HG02610 (cell line): ENCODE results near the gene RUVBL1.
A peak's percentile ranks its signal among the peaks of the same experiment; 100 is the strongest.
"Not testable (repeated sequence)": the region's sequence is repeated elsewhere in the genome, so short reads cannot be mapped to it uniquely, and the experiment has no call there.

Experiments used
- ATAC-seq: cut with Tn5 transposase; IDR thresholded peaks from one replicate; pipeline ENCODE4 v1.9.1; 2021; ENCODE audit warnings: mild to moderate bottlenecking, moderate library complexity; ENCODE audit not compliant: unreplicated experiment

The RUVBL1 gene

DNA sequence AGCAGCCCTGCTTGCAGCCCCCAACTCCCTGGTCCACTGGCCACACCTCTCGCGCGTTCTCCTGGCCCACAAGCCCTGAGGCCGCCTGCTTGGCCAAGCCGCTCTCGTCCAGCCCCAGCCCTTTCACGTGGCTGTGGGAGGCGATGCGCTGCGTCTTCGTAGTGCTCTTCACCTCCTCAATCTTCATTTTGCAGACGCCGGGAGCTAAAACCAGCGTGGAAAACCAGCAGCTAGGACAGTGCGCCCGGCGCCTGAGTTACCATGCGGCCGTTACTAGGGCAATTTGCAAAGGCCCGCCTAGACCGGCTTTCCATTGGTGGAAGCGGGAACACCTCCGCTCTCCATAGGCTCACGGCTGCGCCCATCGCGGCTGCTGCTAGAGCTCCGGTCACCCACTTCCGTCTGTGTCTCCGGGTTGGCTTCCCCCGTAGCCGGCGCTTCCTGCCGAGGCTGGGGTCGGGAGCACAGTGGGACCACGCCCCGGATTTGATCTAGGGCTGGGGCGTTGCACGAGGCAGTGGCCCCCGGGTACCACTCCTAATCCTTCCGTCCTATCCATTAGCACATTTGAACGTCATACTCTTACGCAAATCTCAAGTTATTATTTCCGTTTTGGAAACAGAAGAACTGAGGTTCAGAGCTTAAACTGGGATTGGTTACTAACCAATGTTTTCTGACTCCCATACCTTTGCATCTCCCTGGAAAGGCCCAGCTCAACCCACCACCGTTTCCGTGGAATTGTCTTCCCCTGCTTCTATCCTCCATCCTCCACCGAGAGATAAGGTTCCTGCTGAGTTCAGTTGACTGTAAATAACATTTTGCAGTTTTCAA lies at the start of gene RUVBL1:
TSS of gene RUVBL1 (minus strand) at position 275 of the 831 bp plus-strand sequence. CDS start at position 187, 88 bp downstream.
- peak; percentile 99 for ATAC-seq

DNA sequence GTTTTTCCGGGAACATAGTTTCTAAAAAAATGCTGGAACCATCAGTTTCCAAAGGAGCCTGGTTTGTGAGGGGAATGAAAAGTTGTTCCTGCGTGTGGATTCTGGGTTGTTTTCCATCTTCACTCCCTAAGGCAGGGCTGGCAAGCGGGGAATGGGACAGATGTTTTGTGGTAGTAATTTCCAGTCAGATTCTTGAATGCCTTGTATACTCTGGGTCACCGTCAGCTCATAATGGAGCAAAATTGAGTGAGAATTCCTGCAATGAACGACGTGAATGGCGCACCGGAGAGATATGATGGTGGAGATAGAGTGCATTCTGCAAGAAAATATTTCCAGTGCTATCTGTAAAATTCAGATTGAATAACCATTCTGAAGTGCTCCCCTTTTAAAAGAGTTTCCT lies 49.6 kb upstream of the RUVBL1 start:
- ATAC-seq: no peak

DNA sequence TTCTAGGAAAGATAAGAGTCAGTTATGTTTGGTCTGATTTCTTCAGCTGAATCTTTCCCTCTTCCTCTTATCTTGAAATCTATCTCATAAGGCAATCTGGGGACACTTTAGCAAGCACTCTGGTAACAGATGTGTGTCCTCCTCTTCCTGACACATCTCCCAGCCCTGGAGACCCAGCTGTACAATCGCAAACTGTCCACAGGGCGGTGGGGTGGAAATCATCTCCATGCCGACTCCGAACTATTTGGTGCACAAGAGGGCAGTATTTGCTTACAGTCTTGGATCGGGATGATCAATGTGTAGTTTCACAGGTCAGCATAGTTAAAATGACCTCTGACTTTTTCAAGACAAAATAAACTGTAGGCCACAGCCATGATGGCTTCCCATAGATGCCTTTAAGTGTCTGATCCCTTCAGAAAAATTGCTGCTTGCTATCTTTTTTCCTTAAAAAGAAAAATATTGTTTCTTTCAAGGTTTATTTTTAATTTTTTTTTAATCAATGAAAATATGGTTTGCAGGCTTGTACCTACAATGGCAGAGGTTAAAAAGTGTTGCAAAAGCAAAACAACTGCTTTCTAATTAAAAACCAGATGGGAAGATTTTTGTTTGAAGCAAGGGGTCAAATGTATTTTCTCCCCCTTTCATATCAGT lies 47.4 kb upstream of the RUVBL1 start:
- ATAC-seq: no peak

DNA sequence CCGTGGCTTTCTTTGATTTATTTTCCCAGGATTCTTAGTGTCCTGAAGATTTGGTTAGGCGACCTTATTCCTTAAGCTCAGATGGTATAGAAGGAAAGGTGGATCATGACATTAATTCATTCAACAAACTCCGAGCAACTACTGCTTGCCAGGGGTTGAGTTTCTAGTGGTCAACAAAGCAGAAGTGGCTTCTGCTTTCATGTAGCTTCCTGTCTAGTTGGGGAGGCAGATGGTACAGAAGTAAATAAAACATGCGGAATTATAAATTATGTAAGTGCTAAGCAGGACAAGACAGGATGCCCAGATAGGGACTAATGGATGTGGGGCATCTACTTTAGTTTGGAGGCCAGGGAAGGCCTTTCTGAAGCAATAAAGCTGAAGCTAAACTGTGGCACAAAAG lies 45.2 kb upstream of the RUVBL1 start:
- no peak for ATAC-seq

DNA sequence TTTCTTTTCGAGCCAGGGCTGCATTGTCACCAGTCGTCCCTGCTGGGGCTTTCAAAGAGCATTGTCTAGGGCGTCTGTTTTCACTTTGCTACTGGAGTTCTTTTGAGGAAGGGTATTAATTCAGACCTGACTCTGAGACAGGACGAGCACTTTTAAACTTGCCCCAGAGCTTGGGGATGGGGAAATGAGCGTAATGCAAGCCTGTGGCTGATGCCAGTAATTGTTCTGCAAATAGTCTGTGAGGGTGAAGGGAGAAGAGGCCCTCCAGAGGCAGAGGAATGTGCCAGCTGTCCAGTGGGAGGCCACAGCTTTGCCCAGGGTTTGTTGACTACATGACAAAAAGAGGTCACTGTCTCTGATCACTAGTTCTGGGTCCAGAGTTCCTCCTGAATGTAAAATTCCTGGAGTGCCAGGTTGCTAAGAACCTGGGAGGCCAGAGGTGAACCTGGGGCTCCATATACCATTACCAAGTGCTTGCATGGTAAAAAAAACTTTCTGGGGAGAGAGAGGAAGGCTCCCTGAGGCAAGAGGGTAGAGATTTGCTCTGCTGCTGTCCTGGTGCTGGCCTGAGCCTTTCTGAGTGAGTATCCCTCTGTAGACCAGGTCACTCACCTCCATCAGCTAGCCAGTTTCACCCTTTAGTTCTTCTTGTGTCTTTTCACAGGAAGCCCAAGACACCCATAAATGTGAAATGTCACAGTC lies 44.5 kb upstream of the RUVBL1 start:
- ATAC-seq: no peak

DNA sequence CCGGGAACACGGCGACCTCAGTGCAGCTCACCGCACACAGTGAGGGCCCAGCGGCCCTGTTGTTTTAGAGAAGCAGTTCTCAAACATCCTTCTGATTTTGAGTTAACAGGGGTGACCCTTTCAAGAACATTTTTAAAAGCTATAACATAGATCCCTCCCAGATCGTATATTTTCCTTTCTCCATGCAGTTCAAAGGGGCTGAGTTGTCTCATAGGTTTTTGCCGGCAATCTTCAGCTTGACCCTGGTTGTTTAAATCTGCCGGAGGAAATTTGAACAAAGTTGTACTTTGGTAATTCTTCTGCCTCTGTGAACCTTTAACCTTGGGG lies 44.0 kb upstream of the RUVBL1 start:
- no peak for ATAC-seq

DNA sequence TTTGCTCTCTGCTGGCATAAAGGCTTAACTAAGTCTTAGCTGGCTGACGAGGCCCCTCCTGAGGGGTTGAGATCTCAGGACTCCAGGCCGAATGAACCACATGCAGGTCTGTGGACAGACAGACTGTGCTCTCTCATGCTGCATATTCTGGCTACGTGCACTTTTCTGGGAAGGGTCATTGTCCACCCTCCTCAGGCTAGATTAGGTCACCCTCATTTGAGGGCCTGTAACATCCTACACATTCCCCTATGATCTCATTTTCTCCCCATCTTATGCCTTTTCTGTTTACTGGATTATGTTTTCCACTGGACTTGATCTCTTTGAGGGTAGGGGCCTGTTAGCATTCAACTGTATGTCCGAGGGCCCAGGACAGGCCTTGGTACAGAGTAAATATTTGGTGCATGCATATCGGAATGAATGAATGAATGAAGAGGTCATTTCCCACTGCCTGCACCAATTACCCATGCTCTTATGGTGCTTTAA lies 43.4 kb upstream of the RUVBL1 start:
- ATAC-seq: no peak

DNA sequence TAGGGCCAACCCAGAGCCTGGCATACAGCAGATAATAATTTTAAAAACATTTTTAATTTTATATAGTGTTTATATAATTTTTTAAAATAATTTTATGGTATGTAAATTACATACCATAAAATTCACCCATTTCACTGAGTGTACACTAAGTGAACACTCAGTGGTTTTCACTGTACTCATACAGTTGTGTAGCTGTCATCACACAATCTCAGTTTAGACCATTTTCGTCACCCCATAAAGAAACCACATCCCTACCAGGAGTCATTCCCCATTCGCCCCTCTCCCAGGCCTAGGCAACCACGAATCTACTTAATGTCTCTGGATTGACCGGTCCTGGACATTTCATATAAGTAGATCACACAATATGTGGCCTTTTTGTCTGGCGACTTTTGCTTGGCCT lies 39.8 kb upstream of the RUVBL1 start:
- no peak for ATAC-seq

DNA sequence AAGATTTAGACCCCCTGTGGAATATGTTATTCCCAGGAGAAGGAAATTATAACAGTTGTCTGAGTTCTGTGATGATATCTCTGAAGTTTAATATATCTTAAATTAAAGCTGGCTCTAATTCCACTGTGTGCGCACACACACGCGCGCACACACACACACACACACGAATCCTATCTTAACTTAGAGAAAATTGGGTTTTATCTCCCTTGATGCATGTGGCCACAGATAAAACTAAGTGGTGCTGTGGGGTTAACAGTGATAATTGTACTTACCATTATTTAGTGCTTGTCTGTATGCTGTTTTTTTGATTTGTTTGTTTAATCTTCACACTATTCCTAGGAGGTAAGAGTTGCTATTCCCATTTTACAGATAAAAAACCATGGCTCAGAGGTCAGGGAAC lies 37.0 kb upstream of the RUVBL1 start:
- ATAC-seq: no peak

DNA sequence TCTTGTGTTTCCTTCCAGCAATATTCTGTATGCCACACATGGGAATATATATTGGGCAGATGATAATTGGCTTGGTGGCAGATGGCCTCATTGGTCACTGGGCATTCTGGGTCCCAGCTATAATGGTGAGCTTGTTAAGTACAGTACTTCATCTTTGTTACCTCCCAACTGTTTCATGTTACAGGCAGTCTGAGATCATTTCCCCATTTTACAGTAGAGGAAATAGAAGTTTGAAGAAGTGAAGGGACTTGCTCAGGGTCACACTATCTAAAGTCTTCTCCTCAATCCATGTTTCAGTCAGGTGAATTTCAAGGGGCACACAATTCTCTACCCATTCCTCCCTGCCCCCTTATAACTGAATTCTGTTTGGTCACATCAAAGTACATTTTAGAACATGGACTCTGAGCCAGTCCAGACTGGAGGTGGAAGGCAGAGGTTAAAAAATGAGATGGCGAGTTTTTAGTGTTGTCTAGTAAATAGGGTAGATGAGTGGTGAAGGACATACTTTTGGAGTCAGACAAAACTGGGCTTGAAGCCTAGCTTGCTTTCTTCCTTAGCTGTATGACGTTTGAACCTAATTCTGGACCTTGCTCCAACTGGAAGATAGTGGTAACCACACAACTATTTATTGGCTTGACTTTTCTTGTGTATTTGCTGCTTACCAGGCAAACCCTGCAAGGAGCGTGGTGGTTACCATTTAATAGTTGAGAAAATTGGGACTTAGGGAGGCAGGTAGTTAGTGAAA lies 32.2 kb upstream of the RUVBL1 start:
- ATAC-seq: no peak

DNA sequence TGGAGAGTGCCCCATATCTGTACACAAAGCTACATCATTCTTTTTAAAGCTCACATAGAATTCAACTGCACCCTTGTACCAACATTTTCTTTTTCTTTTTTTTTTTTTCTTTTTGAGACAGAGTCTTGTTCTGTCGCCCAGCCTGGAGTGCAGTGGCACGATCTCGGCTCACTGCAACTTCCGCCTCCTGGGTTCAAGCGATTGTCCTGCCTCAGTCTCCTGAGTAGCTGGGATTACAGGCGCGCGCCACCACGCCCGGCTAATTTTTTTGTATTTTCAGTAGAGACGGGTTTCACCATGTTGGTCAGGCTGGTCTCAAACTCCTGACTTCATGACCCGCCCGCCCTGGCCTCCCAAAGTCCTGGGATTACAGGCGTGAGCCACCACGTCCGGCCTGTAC lies 30.7 kb upstream of the RUVBL1 start:
- ATAC-seq: not testable (repeated sequence)

DNA sequence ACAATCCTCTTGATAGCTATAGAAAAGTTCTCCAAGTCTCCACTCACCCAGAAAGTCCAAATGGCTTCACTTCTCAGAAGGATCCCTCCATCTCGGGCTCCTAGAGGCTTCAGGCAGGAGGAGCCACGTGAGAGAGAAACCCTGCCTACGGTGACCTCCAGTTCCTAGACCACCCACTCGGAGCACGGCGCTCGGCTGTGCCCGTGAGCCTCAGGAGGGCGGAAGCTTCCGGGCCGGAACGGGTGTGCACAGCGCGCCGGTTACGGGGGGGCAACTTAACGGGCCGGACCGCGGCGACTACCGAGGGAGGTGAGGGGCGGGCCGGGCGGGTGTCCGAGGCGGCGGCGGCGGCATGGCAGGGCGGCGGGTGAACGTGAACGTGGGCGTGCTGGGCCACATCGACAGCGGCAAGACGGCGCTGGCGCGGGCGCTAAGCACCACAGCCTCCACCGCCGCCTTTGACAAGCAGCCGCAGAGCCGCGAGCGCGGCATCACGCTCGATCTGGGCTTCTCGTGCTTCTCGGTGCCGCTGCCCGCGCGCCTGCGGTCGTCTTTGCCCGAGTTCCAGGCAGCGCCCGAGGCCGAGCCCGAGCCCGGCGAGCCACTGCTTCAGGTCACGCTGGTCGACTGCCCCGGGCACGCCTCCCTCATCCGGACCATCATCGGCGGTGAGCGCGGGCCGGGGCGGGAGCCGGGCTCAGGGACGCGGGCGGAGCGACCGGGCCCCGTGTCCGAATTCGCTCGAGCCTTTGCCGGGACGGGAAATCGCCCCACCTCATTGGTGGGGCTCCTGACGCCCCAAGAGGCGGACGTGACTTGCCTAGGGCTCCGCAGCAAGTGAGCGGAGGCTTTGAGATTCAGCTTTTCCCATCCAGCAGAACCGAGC lies 29.8 kb upstream of the RUVBL1 start, which contains the start of gene EEFSEC:
TSS of gene EEFSEC (plus strand) at position 326 of the 886 bp plus-strand sequence. CDS start at position 353, 27 bp downstream.
- peak; percentile 87 for ATAC-seq

DNA sequence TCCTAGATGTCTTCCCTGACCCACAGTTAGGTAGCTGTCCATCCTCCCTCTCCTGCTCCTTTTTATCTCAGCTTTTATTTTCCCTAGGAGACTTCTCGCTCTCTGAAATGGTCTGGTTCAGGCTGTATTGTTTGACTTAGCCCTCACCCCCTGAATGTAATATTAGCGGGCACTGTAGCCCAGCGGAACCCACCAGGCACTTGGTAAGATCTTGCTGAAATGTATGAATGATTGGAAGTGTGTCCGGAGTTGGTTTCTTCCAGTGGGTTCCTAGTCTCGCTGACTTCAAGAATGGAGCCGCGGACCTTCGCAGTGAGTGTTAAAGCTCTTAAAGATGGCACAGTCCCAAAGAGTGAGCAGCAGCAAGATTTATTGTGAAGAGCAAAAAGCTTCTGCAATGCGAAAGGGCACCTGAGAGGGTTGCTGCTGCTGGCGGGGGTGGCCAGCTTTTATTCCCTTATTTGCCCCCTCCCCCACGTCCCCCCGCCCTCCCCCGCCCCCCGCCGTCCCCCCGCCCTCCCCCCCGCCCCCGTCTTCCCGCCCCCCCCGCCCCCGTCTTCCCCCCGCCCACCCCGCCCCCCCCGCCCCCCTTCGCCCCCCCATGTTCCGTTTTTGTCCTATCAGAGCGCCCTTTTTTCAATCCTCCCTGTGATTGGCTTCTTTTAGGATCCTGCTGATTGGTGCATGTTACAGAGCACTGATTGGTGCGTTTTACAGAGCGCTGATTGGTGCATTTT lies 29.0 kb upstream of the RUVBL1 start:
- no peak for ATAC-seq

DNA sequence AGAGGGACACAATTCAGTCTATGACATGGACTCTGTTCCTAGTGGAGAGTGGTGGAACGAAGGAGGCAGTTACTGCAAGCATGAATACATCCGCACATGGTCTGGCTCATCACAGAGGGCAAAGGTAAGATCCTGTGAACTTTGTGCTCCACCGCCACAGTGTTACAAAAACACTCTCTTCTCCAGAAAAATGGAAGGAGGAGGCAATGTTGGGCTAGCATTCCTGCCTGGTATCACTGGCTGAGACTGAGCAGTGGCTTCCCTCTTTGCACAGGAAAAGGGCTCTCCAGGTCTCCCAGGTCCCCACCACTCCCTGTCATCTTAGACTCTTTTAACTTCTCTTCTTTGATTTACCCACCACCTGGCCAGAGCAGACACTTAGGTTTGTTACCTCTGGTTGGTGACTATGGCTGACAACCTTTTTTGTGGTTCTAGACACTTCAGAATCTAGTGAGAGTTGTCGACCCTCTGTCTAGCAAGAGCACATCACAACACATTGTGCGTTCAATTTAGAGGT lies 28.2 kb upstream of the RUVBL1 start:
- no peak for ATAC-seq

DNA sequence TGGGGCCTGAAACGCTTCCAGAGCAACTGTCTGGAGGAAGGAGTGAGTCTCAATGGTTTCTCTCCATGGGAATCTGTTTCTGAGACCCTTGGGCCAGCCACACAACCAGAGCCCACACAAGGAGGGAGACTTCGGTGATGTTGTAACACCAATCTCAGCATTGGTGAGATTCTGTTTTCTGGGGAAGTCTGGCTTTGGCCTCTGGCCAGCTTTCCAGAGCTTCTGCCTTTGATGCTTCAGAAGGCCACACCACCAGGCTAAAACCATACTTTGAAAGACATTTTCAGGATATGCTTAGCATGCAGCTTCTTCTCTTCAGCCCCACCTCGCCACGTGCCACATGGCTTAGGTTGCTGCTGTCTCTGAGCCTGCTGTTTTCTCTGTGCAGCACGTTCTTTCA lies 26.0 kb upstream of the RUVBL1 start:
- no peak for ATAC-seq

DNA sequence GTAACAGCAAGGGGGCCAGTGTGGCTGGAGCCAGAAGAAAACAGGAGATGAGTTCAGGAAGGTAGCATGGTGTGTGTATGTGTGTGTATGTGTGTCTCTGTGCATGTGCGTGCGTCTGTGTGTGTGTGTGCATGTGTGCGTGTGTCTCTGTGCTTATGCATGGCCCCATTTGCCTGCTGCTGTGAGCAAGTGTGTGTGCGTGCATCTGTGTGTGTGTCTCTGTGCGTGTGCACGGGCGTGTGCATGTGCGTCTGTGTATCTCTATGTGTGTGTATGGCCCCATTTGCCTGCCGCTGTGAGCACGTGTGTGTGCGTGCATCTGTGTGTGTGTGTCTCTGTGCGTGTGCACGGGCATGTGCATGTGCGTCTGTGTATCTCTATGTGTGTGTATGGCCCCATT lies 22.6 kb upstream of the RUVBL1 start:
- ATAC-seq: no peak

DNA sequence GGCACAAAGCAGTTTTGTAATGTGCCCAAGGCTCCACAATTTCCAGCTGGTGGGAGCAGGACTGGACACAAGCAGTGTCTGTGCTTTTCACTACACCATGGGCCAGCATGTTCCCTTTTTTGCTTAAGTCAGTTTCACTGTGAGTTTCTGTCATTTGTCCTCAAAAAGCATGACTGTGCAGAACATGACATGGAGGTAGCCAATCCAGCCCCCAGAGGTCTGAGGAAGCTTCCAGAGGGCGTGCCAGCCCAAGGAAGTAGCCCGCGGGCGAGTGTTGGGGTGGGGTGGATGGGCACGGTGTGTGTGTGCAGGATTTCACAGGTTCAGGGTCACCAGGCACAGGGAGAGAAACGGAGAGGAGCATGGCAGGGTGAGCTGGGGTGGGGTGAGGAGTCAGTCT lies 21.7 kb upstream of the RUVBL1 start:
- ATAC-seq: no peak

DNA sequence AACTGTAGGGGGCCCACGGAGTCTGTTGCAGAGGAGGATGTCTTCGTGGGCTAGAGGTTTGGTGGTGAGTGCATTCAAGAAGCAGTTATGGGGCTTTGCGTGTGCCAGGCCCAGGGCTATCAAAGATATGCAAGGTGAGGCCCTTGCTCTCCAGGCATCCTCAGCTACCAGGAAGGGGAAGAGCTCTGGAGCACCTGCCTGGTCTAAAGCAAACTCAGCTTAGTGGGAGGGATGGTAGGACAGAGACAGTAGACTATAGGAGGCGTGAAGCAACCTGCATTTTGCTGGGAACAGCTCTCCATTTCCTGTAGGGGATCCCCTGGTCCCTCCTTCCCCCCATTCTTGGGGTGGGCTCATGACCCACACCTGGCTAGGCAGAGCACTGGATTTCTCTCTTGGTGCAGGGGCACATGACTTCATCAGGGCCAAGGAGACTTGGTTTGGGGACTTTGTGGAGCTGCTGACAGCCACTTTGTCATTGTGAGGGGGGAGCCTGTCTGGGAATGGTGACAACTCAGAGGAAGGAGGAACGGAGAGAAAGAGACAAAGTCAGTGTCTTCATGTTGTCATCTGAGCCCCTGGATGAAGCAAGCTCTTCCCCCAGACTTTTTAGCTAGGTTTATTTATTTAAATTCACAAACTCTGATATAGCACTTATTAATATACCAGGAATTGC lies 21.0 kb upstream of the RUVBL1 start:
- no peak for ATAC-seq

DNA sequence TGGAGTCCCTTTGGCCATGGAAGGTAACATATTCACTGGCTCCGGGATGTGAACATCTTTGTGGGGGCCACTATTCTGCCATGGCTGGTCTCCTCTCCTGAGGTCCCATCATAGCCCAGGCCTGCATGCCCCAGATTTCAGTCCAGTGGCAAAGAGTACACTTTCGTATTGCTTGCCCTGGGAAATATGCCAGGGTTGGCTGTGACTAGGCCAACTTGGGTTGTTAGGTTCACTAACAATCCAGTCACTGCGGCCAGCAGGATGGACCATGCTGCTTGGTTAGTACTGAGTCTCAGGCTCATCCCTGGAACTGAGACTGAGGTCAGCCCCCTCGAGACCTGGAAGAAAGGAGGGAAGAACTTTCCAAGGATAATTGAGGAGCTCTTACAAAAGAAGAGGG lies 19.9 kb upstream of the RUVBL1 start:
- ATAC-seq: no peak
